Endothelial cell of umbilical vein (primary cell): ENCODE measurements around the gene FBXL4.

ENCODE experiments used
- EZH2 ChIP-seq: IDR thresholded peaks from 2 replicates; pipeline ENCODE4 v1.6.1; 2012; ENCODE audit warnings: borderline replicate concordance, low read depth, mild to moderate bottlenecking, moderate library complexity, low read length, inconsistent platforms; ENCODE audit not compliant: severe bottlenecking
- POLR2A ChIP-seq: IDR thresholded peaks from 2 replicates; pipeline ENCODE4 v1.6.1; 2012; ENCODE audit warnings: low read depth, mild to moderate bottlenecking, control low read depth, low read length
- POLR2AphosphoS5 ChIP-seq: IDR thresholded peaks from 2 replicates; pipeline ENCODE4 v1.6.1; 2012; ENCODE audit warnings: low read depth, mild to moderate bottlenecking, control low read depth, low read length, moderate library complexity; ENCODE audit not compliant: insufficient read depth
- TF ChIP-seq, protein P1 (sequence below), 2 donors: IDR thresholded peaks; 1 replicate in 1 of 2; 2 replicates in 1 of 2; pipeline ENCODE4 v1.5.1; 2011; ENCODE audit warnings: low read length in 2 of 2, mild to moderate bottlenecking in 2 of 2, moderate library complexity in 2 of 2, control low read depth in 1 of 2, inconsistent platforms in 1 of 2, low read depth in 1 of 2; ENCODE audit not compliant: insufficient read depth in 1 of 2; ENCODE audit errors: extremely low read depth in 1 of 2

- TF ChIP-seq EZH2 (no peak), POLR2AphosphoS5 (no peak), POLR2A (no peak)
- TF ChIP-seq, protein P1, sequence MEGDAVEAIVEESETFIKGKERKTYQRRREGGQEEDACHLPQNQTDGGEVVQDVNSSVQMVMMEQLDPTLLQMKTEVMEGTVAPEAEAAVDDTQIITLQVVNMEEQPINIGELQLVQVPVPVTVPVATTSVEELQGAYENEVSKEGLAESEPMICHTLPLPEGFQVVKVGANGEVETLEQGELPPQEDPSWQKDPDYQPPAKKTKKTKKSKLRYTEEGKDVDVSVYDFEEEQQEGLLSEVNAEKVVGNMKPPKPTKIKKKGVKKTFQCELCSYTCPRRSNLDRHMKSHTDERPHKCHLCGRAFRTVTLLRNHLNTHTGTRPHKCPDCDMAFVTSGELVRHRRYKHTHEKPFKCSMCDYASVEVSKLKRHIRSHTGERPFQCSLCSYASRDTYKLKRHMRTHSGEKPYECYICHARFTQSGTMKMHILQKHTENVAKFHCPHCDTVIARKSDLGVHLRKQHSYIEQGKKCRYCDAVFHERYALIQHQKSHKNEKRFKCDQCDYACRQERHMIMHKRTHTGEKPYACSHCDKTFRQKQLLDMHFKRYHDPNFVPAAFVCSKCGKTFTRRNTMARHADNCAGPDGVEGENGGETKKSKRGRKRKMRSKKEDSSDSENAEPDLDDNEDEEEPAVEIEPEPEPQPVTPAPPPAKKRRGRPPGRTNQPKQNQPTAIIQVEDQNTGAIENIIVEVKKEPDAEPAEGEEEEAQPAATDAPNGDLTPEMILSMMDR (IDR thresholded peaks at IDR 0.05; ENCODE audit: extremely low read depth in 1 of 2, insufficient read depth in 1 of 2, low read depth in 1 of 2, low read length in 2 of 2), result no peak
These were observed 29.1 kb upstream of the FBXL4 start for GRCh38 chr6:98976674-98977385.
